ENCODE data around the gene RALGPS1.

- TF ChIP-seq, protein P1, sequence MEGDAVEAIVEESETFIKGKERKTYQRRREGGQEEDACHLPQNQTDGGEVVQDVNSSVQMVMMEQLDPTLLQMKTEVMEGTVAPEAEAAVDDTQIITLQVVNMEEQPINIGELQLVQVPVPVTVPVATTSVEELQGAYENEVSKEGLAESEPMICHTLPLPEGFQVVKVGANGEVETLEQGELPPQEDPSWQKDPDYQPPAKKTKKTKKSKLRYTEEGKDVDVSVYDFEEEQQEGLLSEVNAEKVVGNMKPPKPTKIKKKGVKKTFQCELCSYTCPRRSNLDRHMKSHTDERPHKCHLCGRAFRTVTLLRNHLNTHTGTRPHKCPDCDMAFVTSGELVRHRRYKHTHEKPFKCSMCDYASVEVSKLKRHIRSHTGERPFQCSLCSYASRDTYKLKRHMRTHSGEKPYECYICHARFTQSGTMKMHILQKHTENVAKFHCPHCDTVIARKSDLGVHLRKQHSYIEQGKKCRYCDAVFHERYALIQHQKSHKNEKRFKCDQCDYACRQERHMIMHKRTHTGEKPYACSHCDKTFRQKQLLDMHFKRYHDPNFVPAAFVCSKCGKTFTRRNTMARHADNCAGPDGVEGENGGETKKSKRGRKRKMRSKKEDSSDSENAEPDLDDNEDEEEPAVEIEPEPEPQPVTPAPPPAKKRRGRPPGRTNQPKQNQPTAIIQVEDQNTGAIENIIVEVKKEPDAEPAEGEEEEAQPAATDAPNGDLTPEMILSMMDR (IDR thresholded peaks at IDR 0.05; ENCODE audit: low read depth, low read length, poor library complexity, severe bottlenecking), result no peak
- no peak for TF ChIP-seq EZH2phosphoT487 (IDR thresholded peaks at IDR 0.05; ENCODE audit: borderline replicate concordance, low read length)
Measured at GRCh38 chr9:127077644-127077946, 163.0 kb downstream of the RALGPS1 start.

All from DOHH2 (cell line).